GM20000 (cell line): ENCODE measurements around the gene DUOXA2.

Experiments used
- DNase-seq: peaks from one replicate; pipeline ENCODE4 v3.0.0; 2012; ENCODE audit warnings: low spot score
- TF ChIP-seq, protein P1 (sequence below): IDR thresholded peaks from 2 replicates; pipeline ENCODE4 v1.5.1; 2012; ENCODE audit warnings: mild to moderate bottlenecking, control low read depth; ENCODE audit errors: extremely low read depth, missing control alignments

The DUOXA2 gene

GRCh38 chr15:45143946-45144345, 29.8 kb downstream of the DUOXA2 start:
- TF ChIP-seq, protein P1, sequence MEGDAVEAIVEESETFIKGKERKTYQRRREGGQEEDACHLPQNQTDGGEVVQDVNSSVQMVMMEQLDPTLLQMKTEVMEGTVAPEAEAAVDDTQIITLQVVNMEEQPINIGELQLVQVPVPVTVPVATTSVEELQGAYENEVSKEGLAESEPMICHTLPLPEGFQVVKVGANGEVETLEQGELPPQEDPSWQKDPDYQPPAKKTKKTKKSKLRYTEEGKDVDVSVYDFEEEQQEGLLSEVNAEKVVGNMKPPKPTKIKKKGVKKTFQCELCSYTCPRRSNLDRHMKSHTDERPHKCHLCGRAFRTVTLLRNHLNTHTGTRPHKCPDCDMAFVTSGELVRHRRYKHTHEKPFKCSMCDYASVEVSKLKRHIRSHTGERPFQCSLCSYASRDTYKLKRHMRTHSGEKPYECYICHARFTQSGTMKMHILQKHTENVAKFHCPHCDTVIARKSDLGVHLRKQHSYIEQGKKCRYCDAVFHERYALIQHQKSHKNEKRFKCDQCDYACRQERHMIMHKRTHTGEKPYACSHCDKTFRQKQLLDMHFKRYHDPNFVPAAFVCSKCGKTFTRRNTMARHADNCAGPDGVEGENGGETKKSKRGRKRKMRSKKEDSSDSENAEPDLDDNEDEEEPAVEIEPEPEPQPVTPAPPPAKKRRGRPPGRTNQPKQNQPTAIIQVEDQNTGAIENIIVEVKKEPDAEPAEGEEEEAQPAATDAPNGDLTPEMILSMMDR = no peak
- DNase-seq = no peak

DNA sequence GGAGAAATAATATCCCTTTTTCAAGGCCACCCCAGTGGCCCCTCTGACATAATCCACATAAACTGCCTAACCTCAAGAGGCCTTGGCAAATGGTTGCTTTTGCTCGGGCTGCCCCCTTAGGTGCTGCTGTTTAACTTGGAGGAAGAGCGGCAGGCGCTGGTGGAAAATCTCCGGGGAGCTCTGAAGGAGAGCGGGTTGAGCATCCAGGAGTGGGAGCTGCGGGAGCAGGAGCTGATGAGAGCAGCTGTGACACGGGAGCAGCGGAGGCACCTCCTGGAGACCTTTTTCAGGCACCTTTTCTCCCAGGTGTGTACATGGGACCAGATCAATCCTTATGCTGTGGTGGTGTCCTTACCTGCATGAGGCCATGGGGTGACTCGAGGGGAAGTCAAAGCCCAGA, 30.6 kb downstream of the DUOXA2 start:
- TF ChIP-seq, protein P1 = no peak
- DNase-seq = no peak

DNA sequence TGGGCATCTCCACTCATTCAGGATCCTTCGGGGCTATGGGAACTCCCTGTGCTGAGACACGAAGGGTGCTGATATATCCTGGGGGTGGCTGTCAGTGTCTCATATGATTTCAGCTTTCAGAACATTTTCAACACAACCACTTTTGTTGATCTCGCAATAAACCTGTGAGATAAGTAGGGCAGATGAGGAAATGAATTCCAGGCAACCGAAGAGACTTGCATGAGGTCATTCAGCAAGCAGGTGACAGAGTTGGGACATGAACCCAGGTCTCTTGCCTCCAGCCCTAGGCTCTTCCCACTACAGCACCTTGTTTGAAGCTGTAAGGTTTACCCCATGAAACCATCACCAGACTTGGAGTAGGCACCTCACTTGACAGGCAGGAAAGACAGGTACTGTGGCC, 32.3 kb downstream of the DUOXA2 start:
- TF ChIP-seq, protein P1 = no peak
- DNase-seq = no peak

GRCh38 chr15:45147606-45148005, 33.5 kb downstream of the DUOXA2 start:
- TF ChIP-seq, protein P1 = no peak

GRCh38 chr15:45148076-45149059, 34.2 kb downstream of the DUOXA2 start:
- no peak for DNase-seq
- TF ChIP-seq, protein P1 = no peak

More at GRCh38 chr15:45147606-45148005, 33.5 kb downstream of the DUOXA2 start:
- DNase-seq = no peak

GRCh38 chr15:45149060-45149459, 34.9 kb downstream of the DUOXA2 start:
- TF ChIP-seq, protein P1 = no peak
- no peak for DNase-seq

- TF ChIP-seq, protein P1 = no peak
- DNase-seq = no peak
These were observed 36.4 kb downstream of the DUOXA2 start for GRCh38 chr15:45150481-45150880.
